ENCODE measurements around the gene TNNC1.

DNA sequence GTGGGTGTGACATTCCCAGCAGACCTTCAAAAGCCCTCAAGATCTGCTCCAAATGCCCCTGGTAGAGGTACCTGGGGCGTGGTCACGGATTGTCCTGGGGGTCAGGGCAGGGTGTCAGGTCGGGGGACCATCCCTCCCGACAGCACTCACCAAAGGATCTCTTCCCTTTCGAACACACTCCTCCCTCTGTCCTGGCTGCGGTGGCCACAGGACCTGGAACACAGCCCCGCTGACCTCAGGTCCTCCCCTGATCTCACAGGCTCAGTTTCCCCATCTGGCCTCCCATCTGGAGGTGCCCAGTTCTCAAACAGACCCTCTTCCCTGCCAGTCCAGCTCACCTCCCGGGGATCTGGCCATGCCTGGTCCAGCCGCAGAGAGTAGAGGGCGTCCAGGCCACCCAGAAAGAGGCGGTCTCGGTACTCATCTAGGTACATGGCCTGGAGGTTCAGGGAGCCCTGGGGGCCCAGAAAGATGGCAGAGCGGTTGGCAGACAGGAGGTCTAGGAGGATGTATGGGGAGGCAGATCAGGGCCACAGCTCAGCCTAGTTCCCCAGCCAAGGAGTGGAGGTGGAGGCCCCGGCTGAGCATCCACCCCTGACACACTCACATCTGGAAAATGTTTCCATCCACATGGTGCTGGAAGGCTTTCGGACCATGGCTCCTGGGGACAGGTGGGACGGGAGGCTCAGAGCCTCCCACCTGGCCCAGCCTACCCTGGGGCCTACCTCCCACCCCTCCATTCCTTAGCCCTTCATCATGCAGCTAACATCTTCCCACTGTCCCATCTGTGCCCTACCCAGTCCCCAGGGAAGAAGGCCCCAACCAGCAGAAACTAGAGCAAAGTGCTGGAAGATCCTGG, 11.2 kb downstream of the TNNC1 start:
- TF ChIP-seq POLR2AphosphoS5 (IDR thresholded peaks at IDR 0.05) (no peak), EP300 (IDR thresholded peaks at IDR 0.05) (no peak)
- TF ChIP-seq, protein P1, sequence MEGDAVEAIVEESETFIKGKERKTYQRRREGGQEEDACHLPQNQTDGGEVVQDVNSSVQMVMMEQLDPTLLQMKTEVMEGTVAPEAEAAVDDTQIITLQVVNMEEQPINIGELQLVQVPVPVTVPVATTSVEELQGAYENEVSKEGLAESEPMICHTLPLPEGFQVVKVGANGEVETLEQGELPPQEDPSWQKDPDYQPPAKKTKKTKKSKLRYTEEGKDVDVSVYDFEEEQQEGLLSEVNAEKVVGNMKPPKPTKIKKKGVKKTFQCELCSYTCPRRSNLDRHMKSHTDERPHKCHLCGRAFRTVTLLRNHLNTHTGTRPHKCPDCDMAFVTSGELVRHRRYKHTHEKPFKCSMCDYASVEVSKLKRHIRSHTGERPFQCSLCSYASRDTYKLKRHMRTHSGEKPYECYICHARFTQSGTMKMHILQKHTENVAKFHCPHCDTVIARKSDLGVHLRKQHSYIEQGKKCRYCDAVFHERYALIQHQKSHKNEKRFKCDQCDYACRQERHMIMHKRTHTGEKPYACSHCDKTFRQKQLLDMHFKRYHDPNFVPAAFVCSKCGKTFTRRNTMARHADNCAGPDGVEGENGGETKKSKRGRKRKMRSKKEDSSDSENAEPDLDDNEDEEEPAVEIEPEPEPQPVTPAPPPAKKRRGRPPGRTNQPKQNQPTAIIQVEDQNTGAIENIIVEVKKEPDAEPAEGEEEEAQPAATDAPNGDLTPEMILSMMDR (IDR thresholded peaks at IDR 0.05) = no peak
